ENCODE results near the gene VPS54. TPM values are rescaled to one million over a fixed set of nuclear protein-coding genes. Genes with fewer than 3 reads are reported as not detected.

Gene VPS54
- total RNA-seq, 1 donor from 2014 or later = 28.2 TPM

DNA sequence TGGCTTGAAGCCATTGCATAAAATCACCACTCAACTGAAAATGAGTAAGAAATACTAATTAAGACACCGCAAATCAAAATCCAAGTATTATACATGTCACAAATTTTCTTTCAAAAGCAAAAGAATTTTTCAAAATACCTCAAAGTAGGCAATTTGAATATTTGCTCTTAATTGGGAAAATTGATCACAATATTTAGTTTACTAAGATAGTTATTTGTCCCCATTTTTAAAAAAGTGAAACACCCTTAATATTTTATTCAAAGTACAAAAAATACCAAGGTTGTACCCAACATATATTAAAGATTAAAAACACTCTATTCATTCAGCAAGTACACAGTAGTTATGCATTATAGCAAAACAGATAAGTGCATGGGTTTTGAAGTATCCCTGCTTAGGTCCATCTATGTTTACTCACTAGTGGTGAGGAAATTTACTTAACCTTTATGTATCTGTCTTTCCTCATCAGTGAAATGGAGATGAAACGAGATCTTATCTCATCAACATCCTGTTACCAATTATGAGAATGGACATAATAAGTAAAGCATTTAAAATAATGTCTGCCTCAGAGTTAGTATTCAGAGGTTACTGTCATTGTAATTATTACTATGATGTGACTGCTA lies 35.1 kb downstream of the VPS54 start:
- H3K4me3 Mint-ChIP-seq (ENCODE audit: low read depth) = no peak overlapping the region
- H3K27ac Mint-ChIP-seq = no peak overlapping the region
- H3K9me3 Mint-ChIP-seq (ENCODE audit: low read depth) = peaks cover 4% of the 10 kb centered on the region
- H3K4me1 Mint-ChIP-seq (ENCODE audit: low read depth) = peaks cover 30% of the 10 kb centered on the region
- H3K36me3 Mint-ChIP-seq (ENCODE audit: insufficient read depth) = peaks cover 17% of the 10 kb centered on the region
- TF ChIP-seq, protein P1, sequence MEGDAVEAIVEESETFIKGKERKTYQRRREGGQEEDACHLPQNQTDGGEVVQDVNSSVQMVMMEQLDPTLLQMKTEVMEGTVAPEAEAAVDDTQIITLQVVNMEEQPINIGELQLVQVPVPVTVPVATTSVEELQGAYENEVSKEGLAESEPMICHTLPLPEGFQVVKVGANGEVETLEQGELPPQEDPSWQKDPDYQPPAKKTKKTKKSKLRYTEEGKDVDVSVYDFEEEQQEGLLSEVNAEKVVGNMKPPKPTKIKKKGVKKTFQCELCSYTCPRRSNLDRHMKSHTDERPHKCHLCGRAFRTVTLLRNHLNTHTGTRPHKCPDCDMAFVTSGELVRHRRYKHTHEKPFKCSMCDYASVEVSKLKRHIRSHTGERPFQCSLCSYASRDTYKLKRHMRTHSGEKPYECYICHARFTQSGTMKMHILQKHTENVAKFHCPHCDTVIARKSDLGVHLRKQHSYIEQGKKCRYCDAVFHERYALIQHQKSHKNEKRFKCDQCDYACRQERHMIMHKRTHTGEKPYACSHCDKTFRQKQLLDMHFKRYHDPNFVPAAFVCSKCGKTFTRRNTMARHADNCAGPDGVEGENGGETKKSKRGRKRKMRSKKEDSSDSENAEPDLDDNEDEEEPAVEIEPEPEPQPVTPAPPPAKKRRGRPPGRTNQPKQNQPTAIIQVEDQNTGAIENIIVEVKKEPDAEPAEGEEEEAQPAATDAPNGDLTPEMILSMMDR (IDR thresholded peaks at IDR 0.05; ENCODE audit: unreplicated experiment) = no peak
- no peak for DNase-seq (ENCODE audit: low spot score, unreplicated experiment)
- no peaks in the 10 kb centered on the region for H3K27me3 Mint-ChIP-seq

DNA sequence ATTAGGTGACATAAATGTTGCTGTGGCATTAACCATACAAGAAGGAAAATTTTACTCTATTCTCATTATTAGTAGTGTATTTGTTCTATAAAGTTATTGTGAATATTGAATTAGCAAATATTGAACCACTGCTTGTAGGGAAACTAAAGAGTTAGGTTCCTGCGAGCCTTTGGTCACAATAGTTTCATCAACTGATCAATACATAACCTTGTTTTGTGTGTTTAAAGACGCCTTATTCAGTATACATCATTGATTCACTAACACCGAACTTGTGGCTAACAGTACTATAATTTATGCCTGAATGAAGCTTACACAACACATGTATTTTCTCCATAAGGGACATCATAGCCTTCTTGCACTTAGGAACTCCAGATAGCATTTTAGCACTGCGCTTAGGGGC lies 36.9 kb downstream of the VPS54 start:
- Mint-ChIP-seq H3K27ac (peak overlapping the region; percentile 72), H3K4me1 (ENCODE audit: low read depth) (peaks cover 27% of the 10 kb centered on the region), H3K36me3 (ENCODE audit: insufficient read depth) (peaks cover 12% of the 10 kb centered on the region), H3K9me3 (ENCODE audit: low read depth) (no peaks in the 10 kb centered on the region), H3K27me3 (no peaks in the 10 kb centered on the region), H3K4me3 (ENCODE audit: low read depth) (peak overlapping the region; percentile 10)
- TF ChIP-seq, protein P1 (IDR thresholded peaks at IDR 0.05; ENCODE audit: unreplicated experiment) = no peak
- DNase-seq (ENCODE audit: low spot score, unreplicated experiment) = no peak

DNA sequence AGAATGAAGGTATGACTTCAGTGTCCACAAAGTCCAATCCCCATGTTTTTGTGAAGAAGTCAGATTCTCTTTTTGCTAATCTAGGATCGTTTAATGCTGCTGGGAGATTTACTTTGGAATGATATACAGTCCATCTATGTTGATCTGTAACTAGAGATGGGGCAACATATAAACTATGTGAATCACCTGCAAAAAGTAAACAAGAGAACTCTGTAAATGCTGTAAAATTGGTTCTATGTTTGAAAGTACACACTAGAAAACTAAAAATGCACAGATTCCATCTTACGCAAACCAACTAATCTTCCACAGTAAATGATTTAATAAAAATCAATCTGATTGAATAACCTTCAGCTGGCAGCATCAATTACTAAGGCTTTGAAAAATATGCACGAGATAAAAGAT lies 37.5 kb downstream of the VPS54 start:
- TF ChIP-seq, protein P1 (IDR thresholded peaks at IDR 0.05; ENCODE audit: unreplicated experiment) = no peak
- peaks cover 27% of the 10 kb centered on the region for H3K4me1 Mint-ChIP-seq (ENCODE audit: low read depth)
- H3K27ac Mint-ChIP-seq = peak overlapping the region; percentile 38
- H3K9me3 Mint-ChIP-seq (ENCODE audit: low read depth) = no peaks in the 10 kb centered on the region
- no peak overlapping the region for H3K4me3 Mint-ChIP-seq (ENCODE audit: low read depth)
- peaks cover 13% of the 10 kb centered on the region for H3K36me3 Mint-ChIP-seq (ENCODE audit: insufficient read depth)
- DNase-seq (ENCODE audit: low spot score, unreplicated experiment) = no peak
- H3K27me3 Mint-ChIP-seq = no peaks in the 10 kb centered on the region

DNA sequence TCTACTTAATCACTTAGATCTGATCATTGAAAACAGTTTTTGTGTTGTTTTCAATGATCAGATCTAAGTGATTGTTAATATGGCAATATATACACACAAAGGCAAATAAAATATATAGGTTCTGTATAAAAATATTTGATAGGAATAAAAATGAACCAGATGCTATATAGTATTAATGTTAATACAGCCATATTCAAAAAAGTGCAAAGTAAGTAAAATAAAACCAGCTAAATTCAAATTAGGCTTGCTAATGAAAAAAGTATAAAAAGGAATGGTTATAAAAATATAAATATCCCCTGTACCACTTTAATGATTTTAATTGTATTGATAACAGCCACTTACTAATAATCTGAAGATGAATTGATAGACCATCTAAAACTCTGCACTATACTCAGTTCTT lies 38.4 kb downstream of the VPS54 start:
- Mint-ChIP-seq H3K27ac (no peak overlapping the region), H3K9me3 (ENCODE audit: low read depth) (no peaks in the 10 kb centered on the region), H3K4me3 (ENCODE audit: low read depth) (no peak overlapping the region), H3K36me3 (ENCODE audit: insufficient read depth) (peaks cover 17% of the 10 kb centered on the region), H3K4me1 (ENCODE audit: low read depth) (peaks cover 23% of the 10 kb centered on the region), H3K27me3 (no peaks in the 10 kb centered on the region)
- TF ChIP-seq, protein P1 (IDR thresholded peaks at IDR 0.05; ENCODE audit: unreplicated experiment) = no peak
- DNase-seq (ENCODE audit: low spot score, unreplicated experiment) = no peak

DNA sequence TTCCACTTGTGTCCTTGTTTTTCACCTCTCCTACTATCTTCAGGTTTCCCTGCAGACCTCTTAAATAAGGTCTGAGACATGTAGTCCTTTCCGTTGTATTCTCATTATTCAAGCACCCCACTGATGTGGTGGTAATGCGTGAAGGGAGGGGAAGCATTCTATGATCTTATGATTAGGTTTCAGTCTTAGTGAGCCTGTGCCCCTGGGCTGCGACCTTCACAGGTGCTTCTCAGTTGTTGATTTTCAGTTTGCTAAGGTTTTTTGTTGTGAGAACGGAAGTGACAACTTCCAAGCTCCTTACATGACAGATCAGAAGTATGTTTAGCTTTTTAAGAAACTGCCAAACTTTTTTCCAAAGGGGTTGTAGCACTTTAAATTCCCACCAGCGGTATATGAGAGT lies 41.3 kb downstream of the VPS54 start:
- peaks cover 14% of the 10 kb centered on the region for H3K4me1 Mint-ChIP-seq (ENCODE audit: low read depth)
- no peak for DNase-seq (ENCODE audit: low spot score, unreplicated experiment)

More for the DNA sequence above, 41.3 kb downstream of the VPS54 start:
- Mint-ChIP-seq H3K9me3 (ENCODE audit: low read depth) (no peaks in the 10 kb centered on the region), H3K27me3 (no peaks in the 10 kb centered on the region), H3K4me3 (ENCODE audit: low read depth) (no peak overlapping the region), H3K36me3 (ENCODE audit: insufficient read depth) (peaks cover 29% of the 10 kb centered on the region), H3K27ac (no peak overlapping the region)
- TF ChIP-seq, protein P1 (IDR thresholded peaks at IDR 0.05; ENCODE audit: unreplicated experiment) = no peak
